HCT116 (cell line): ENCODE results near the gene NPS.

Source experiments
- ATF3 ChIP-seq: IDR thresholded peaks from 2 replicates; pipeline ENCODE4 v1.6.1; 2012
- CTCF ChIP-seq, 3 experiments: fragments of 200-600 bp in 1 of 3; sonication (generic) in 1 of 3; IDR thresholded peaks in 2 of 3; conservative IDR thresholded peaks in 1 of 3; 2 replicates each; pipeline ENCODE4 v1.5.1; 2012 to 2017; ENCODE audit warnings: low read depth in 2 of 3, low read length in 2 of 3, antibody characterized with exemption in 1 of 3, borderline replicate concordance in 1 of 3, control low read depth in 1 of 3, mild to moderate bottlenecking in 1 of 3, mixed read lengths in 1 of 3, mixed run types in 1 of 3, moderate library complexity in 1 of 3; ENCODE audit not compliant: insufficient read depth in 1 of 3
- EGR1 ChIP-seq: IDR thresholded peaks from 2 replicates; pipeline ENCODE4 v1.6.1; 2012; ENCODE audit warnings: low read depth
- EZH2 ChIP-seq: fragments of 200-600 bp; sonication (generic); IDR thresholded peaks from 2 replicates; pipeline ENCODE4 v1.6.1; 2017; ENCODE audit warnings: antibody characterized with exemption, mixed run types
- JUND ChIP-seq: IDR thresholded peaks from 2 replicates; pipeline ENCODE4 v1.6.1; 2012
- POLR2A ChIP-seq: IDR thresholded peaks from 2 replicates; pipeline ENCODE4 v1.7.0; 2011; ENCODE audit warnings: borderline replicate concordance; ENCODE audit not compliant: insufficient read depth, insufficient read length; ENCODE audit errors: extremely low read depth
- POLR2AphosphoS5 ChIP-seq: IDR thresholded peaks from 2 replicates; pipeline ENCODE4 v1.6.1; 2011; ENCODE audit warnings: mild to moderate bottlenecking, low read depth, low read length, moderate library complexity
- RAD21 ChIP-seq: IDR thresholded peaks from 2 replicates; pipeline ENCODE4 v1.6.1; 2012; ENCODE audit warnings: low read depth, mild to moderate bottlenecking
- TCF7L2 ChIP-seq: IDR thresholded peaks from 2 replicates; pipeline ENCODE4 v1.7.0; 2011; ENCODE audit warnings: borderline replicate concordance, inconsistent platforms; ENCODE audit not compliant: insufficient read depth, insufficient read length; ENCODE audit errors: extremely low read depth

- TF ChIP-seq POLR2A (no peak), EZH2 (no peak), POLR2AphosphoS5 (no peak), EGR1 (no peak), JUND (no peak), CTCF (IDR thresholded peaks at IDR 0.05 in 2 of 3, conservative IDR thresholded peaks at IDR 0.05 in 1 of 3; ENCODE audit: borderline replicate concordance in 1 of 3, insufficient read depth in 1 of 3, low read depth in 2 of 3, low read length in 2 of 3) (no peak), RAD21 (no peak), ATF3 (no peak), TCF7L2 (no peak)
Observed at GRCh38 chr10:127565583-127565982, 16.5 kb downstream of the NPS start.
